ENCODE measurements around the gene PIGS. TPM values are rescaled to one million over a fixed set of nuclear protein-coding genes. Genes with fewer than 3 reads are reported as not detected.

Gene PIGS
- 44.6 TPM for total RNA-seq

DNA sequence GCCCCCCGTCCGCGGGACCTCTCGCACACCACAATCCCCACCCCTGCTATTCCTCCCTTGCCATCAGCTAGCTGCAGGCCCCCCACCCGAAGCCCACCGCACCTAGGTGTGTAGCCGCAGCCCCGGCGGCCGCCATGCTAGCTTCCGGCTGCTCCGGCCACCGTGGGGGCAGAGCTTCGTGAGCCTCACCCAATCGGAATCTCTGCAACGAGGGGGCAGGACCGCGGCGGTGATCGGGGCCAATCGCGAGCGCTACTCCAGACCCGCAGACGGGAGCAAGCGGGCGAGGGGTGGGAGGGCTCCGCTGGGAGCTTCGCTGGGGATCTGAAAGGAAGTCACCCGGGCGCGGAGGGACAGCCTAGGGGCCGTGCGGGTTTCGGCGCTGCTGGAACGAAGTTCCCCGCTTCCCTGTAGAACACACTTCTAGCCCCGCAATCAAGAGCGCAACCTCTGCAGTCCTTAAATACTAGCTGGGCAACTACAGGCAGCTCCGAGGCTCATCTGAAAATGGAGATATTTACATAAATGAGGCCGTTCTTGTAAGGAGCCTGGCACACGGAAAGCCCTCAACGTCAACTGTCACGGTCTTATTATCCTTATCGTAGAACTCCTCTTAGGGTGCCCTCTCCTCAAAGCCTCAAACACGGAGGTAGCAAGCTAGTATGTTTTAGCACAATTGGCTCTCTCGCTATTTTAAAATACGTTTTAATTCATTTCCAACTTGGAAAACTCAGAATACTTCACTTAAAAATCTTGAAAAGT is at the start of gene PIGS:
PIGS (minus strand) TSS at position 164 of the 762 bp plus-strand sequence; CDS start at position 136, 28 bp downstream.
- Histone ChIP-seq H3K27me3 (no peaks in the 10 kb centered on the region), H3K36me3 (no peaks in the 10 kb centered on the region), H3K4me3 (peak within 1 kb of the TSS; percentile 91 to 95), H3K27ac (peak within 1 kb of the TSS; percentile 75 to 85), H3K9me3 (no peaks in the 10 kb centered on the region), H3K4me1 (peaks cover 0 to 23% of the 10 kb centered on the region in 2 donors)
- intact Hi-C loops (cut with DNase I): loop anchor here (1.0 to 2.0 kb wide), 3 partner anchors 19 to 91 kb away; partner anchors contain the start of genes SPAG5, SUPT6H and UNC119
- TF ChIP-seq, protein P1, sequence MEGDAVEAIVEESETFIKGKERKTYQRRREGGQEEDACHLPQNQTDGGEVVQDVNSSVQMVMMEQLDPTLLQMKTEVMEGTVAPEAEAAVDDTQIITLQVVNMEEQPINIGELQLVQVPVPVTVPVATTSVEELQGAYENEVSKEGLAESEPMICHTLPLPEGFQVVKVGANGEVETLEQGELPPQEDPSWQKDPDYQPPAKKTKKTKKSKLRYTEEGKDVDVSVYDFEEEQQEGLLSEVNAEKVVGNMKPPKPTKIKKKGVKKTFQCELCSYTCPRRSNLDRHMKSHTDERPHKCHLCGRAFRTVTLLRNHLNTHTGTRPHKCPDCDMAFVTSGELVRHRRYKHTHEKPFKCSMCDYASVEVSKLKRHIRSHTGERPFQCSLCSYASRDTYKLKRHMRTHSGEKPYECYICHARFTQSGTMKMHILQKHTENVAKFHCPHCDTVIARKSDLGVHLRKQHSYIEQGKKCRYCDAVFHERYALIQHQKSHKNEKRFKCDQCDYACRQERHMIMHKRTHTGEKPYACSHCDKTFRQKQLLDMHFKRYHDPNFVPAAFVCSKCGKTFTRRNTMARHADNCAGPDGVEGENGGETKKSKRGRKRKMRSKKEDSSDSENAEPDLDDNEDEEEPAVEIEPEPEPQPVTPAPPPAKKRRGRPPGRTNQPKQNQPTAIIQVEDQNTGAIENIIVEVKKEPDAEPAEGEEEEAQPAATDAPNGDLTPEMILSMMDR (IDR thresholded peaks at IDR 0.05): no peak
- peak; percentile 79 to 96 for DNase-seq (ENCODE audit: low spot score in 2 of 2)

DNA sequence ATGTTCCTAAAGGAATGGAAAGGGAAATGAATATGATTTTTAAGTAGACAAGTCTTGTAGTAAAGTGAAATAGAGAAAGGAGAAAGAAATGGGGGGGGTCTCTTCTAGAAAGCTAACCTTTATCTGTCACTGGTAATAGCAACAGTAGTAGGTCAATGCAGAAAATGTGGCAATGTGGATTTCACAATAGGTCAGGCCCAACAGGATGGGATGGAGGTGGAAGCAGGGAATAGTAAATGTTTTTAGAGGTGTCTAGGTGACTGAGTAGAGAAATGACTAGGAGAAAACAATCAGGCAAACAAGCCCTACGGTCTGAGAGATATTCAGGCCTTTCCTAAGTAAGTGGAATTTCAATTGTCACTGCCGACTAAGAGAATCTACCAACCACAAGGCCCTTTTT is 48.7 kb upstream of the PIGS start:
- Histone ChIP-seq H3K27ac (no peak overlapping the region), H3K27me3 (no peaks in the 10 kb centered on the region), H3K36me3 (peaks cover 97 to 100% of the 10 kb centered on the region in 2 donors), H3K4me3 (no peak overlapping the region), H3K4me1 (no peaks in the 10 kb centered on the region), H3K9me3 (no peaks in the 10 kb centered on the region)
- DNase-seq (ENCODE audit: low spot score in 2 of 2): no peak
- TF ChIP-seq, protein P1 (IDR thresholded peaks at IDR 0.05): no peak
- intact Hi-C loops (cut with DNase I): no loop called here

GRCh38 chr17:28618464-28618863 is 47.1 kb upstream of the PIGS start:
- Histone ChIP-seq H3K27ac (no peak overlapping the region), H3K27me3 (no peaks in the 10 kb centered on the region), H3K4me3 (no peak overlapping the region), H3K36me3 (peaks cover 94 to 96% of the 10 kb centered on the region in 2 donors), H3K4me1 (no peaks in the 10 kb centered on the region), H3K9me3 (no peaks in the 10 kb centered on the region)
- TF ChIP-seq, protein P1 (IDR thresholded peaks at IDR 0.05): no peak
- DNase-seq (ENCODE audit: low spot score in 2 of 2): no peak
- intact Hi-C loops (cut with DNase I): no loop called here

- no peak overlapping the region for H3K27ac ChIP-seq
- H3K4me1 ChIP-seq: no peaks in the 10 kb centered on the region
- no peaks in the 10 kb centered on the region for H3K9me3 ChIP-seq
- DNase-seq (ENCODE audit: low spot score in 2 of 2): no peak
- no peak overlapping the region for H3K4me3 ChIP-seq
- H3K36me3 ChIP-seq: peaks cover 72 to 74% of the 10 kb centered on the region in 2 donors
- intact Hi-C loops (cut with DNase I): no loop called here
- TF ChIP-seq, protein P1 (IDR thresholded peaks at IDR 0.05): no peak
- no peaks in the 10 kb centered on the region for H3K27me3 ChIP-seq
Observed at GRCh38 chr17:28616281-28616680, 45.0 kb upstream of the PIGS start.

DNA sequence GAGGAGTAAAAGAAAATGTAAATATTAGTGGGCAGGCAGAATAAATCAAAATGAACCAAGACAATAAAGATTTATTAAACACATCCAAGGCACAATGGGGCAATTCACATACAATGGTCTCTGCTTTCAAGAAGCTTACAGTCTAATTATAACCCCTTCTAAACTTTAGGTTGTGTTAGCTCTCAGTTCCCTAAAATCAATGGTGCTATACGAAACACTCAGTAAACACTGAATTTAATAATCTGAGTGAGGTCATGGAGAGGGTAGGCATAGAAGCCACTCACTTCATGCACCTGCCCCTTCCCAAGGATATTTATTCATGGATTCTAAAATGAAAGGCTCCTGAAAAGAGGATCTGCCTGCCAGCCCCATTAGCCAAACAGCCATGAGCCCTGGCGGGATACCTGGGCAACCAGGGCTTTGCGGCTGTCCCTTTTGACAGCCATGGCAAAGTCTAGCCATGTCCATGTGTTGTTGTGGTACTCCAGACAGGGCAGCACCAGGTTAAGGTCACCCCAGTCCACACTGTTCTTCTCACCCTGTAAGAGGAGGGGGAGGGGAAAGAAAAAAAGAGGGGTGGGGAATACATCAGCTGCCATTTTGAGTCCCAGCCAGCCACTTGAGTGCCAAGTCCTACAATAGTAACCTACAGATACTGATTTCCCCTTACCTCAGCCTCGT is 44.1 kb upstream of the PIGS start:
- H3K9me3 ChIP-seq: no peaks in the 10 kb centered on the region
- TF ChIP-seq, protein P1 (IDR thresholded peaks at IDR 0.05): no peak
- H3K36me3 ChIP-seq: peaks cover 63 to 65% of the 10 kb centered on the region in 2 donors
- H3K4me1 ChIP-seq: no peaks in the 10 kb centered on the region
- intact Hi-C loops (cut with DNase I): no loop called here
- H3K27me3 ChIP-seq: no peaks in the 10 kb centered on the region
- DNase-seq (ENCODE audit: low spot score in 2 of 2): no peak
- H3K4me3 ChIP-seq: no peak overlapping the region
- no peak overlapping the region for H3K27ac ChIP-seq
